NOMO-1 treated with DMSO at 0.1 percent for 48 hours (cell line): ENCODE data around the gene KRT82.
"Not testable (repeated sequence)": the region's sequence is repeated elsewhere in the genome, so short reads cannot be mapped to it uniquely, and the experiment has no call there.

Experiments
- DNase-seq: peaks from one replicate; lab custom pipeline; 2025; ENCODE audit not compliant: unreplicated experiment; lab: John Stamatoyannopoulos, UW

The KRT82 gene

DNA sequence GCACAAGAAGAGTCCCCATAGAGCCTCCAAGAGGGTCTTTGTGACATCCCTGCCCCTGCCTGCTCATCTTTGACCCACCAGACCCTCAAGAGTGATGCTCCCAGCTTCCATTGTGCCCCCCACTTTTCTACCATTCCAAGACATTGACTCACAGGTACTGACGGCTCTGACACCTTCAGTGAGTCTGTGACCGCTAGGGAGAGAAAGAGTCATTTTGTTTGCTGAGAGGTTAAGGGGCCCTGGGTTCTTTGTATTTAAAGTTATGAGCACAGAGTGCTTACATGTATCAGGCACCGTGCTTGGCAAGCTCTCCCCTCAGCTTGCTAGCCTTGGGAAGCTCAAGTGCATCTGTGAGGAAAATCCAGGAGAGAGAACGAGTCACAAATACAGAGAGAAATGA lies 7.1 kb upstream of the KRT82 start:
- no peak for DNase-seq

DNA sequence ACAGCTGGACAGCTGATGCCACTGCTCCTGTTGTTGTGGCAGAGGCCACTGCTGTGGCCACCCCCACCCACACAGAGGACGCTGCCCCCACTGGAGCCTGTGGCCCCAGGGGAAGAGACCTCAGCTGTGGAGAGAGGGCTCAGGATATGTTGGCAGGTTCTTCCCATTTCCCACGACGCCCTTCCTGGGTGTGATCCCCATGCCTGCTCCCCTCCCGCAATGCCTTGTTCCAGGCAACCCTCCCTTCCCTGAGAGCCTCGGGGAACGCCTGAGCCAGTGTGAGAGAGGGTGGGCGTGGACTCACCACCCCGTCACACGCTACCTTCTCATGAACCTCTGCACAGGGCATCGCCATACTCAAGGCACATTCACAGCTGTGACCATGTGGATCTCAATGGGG lies 5.7 kb upstream of the KRT82 start:
- no peak for DNase-seq

DNA sequence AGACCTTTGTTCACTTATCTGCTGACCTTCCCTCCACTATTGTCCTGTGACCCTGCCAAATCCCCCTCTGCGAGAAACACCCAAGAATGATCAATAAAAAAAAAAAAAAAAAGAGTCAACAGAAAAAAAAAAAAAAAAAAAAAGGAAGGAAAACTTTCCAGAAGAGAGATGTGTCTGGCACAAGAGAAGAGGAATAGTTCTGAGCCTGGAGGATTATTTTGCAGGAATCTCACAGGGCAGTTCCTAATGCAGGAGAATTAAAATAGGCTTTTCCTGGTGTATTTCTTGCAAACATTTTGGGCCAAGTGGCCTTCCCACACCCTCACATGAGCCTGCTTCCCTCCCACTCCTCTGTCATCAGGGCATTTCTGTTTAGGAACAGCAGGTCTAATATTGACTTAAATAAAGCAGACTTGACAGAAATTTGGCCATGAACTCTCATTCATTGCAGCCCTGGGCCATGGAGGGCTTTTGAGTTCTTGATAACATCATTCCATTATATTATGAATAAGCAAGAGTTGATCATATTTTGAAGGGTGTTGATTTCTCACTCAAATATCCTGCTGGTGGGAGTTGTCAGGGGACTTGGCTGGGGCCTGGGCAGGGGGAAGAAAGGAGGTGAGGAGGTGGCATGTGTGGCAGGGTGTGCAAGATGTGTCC lies 4.6 kb upstream of the KRT82 start:
- not testable (repeated sequence) for DNase-seq

DNA sequence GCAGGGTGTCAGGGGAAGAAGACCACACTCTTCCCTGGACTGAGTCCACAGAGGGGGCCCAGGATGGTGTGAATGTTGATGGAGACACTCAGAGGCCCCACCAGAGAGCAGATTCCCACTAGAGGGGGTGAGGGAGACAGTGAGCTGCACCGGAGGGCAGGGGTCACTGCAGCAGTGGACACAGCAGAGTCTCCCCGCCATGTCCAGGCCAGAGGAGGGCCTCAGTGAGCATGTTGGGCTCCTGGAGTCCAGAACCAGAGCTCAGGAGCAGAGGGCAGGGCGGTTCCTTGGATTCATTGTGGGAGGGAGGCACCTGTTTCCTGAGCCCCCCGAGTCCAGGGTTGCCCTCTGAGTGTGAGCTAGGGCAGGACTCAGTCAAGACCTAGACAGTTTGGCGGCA lies 1.8 kb upstream of the KRT82 start:
- no peak for DNase-seq

DNA sequence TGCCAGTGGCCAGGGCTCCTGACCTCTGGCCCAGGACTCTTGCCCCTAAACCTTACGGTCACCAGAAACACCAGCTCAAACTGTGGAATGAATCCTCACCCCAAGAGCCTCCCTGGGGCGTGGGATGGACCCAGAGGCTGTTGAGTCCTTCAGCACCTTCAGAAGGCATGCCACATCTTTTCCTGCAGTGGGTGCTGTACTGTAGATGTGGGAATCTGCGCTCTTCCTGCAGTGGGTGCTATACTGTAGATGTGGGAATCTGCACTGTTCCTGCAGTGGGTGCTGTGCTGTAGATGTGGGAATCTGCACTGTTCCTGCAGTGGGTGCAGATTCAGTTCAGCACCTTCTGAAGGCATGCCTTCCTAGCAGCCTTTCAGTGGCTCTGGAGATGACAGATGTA lies 1.2 kb downstream of the KRT82 start:
- DNase-seq = no peak

DNA sequence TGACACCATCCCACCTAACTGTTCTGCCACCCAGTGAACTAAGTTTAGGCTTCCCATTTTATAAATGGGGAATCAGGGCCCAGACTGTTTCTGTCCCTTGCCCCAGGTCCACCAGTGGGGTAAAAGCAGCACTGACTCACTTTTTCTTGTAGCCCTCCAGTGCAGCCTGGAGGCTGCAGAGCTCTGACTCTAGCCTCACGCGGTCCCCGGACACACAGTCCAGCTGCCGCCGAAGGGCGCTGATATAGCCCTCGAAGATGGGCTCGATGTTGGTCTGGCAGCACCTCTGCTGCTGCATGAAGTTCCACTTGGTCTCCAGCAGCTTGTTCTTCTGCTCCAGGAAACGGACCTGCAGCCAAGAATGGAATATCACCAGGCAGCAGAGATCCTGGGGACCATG lies 2.6 kb downstream of the KRT82 start:
- no peak for DNase-seq

DNA sequence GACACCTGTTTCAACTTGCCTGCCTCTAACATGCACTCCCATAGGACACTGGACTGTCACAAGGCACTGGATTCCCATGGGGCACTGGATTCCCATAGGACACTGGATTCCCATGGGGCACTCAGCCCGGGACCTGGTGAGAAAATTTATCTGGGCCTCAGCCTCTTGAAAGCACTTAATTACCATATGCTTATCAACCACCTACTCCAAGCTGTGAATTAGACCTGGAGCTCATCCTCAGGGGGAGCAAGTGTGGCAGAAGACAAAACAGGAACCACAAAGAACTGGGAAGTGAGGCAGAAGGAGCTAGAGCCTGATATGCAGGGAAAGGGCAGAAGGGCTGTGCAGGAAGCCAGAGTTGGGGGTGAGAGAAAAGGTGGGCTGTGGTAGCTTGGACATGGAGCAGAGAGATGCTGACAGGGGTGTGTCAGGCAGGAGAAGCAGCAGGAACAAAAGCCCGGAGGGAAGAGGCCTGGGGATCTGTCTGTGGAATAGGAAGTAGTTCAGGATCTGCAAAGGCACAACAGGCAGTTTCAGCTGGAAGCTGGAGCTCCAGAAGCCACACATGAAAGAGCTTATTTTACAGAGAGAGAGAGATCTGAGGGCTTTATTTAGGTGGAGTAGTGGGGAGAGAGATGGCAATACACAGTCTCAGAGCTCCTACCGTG lies 3.1 kb downstream of the KRT82 start:
- no peak for DNase-seq

DNA sequence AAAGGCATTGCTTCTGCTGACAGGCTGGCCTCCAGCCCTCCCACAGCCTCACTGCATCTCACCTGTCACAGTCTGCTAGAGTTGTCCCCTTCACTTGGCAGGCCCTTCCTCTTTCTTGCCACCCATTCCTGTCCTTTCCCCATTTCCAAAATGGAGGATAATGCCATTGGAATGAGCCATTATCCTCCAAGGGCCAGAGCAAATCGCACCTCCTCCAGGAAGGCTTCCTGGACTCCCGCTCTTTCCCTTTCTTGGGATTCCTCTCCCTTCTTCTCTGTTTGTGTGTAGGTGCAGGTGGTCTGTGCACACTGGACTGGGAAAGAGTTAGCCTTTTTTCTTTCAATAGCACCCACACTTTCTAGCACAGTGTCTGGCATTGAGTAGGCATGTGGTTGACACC lies 3.8 kb downstream of the KRT82 start:
- no peak for DNase-seq

DNA sequence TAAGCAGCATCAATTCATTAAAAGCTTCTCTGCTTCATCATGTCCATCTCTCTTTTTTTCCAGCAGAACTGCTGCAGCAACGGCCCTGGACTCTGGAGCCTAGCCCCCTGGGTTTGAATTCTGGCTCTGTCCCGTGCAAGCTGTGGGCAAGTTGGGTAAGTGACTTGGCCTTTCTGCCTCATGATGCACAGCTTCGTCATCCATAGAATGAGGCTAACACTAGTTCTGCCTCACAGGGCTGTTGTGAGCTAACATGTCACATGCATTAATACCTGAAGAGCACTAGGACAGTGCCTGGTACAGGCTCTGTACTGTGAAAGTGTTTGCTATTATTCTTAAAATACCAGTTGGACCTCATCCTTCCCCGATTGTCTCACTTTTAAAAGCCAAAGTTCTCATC lies 4.2 kb downstream of the KRT82 start:
- DNase-seq = no peak

DNA sequence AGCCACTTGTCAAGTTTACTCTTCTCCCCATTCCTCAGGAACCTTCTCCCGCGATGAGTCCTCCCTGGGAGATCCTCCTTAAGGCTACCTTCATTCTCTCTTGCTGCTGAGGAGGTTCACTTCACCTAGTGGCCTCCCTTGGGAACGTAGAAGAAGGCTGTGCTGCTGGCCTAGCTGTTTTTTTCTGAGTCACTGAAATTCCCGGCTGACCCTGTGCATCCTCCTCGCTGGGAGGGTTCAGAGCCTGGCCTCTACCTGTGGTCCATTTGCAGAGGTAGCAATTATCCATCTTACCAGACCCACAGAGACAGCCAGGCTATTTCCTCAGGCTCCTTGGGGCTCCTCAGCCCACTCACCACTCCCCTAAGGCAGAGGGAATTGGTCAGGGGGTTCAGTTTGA lies 4.6 kb downstream of the KRT82 start:
- DNase-seq = no peak

DNA sequence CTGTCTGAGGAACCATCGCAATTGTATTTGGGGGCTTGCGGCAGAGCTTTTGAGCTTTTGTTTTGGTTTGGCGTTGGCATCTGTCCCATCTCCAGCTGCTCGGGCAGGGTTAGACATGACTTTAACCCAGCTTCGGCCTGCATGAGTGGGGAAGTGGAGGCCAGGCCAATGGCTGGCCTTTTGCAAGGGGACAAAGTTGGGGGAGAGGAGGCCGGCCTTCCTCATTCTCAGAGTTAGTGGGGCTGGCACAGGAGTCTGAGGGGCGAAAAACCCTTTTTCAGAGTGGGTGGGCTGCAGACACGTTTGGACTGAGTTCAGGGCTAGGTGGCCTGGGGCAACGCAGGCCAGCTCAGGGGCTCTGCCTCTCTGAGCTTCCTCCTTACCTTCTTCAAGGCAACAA lies 5.2 kb downstream of the KRT82 start:
- DNase-seq = no peak

DNA sequence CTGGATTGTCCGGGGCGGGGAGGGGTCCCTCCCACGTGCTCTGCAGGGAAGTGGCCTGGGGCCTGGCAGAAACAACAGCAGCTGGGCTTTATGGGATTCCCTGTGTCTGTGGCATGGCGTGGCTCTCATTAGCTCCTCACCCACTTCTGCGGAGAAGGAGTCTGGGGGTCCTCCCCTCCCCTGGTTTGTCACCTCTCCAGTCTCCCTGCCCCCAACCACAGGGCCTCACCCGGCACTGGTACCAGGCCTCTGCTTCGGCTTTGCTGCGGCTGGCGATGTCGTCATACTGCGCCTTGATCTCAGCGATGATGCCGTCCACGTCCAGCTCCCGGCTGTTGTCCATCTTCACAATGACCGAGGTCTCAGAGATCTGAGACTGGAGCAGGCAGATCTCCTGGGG lies 6.4 kb downstream of the KRT82 start:
- DNase-seq = no peak

DNA sequence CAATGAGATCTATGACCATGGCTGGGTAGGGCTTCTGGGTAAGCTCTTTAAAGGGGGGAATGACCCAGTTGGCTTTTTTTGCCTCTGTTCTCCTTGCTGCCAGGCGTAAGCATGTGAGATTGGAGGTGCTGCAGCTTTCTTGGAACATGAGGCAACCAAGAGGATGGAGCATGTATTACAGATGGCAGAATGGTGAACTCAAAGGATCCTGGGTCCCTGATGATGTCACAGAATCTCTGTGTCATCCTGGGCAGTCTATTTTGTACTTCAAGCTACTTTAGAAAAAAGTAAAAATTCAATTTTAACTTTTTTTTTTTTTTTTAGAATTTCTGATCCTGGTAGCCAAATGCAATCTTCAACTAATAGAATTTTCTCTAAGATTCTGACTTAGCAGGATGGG lies 8.0 kb downstream of the KRT82 start:
- DNase-seq = no peak

DNA sequence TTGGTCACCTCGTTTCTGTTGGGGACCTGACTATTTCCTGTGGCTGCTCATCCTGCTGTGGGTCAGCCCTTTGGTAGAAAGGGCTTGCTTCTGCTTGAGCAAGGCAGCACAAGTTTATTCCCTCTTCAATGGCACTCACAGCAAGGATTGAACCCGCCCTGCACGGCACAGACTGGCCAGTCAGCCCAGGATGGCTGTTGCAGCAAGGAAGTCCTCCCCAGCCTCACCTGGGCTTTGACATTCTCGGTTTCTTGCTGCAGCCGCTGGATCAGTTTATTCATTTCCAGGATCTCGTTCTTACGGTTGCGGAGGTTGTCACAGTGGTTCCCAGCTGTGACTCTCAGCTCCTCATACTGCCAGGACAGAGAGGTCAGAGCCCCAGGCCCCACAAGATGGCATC lies 9.5 kb downstream of the KRT82 start:
- no peak for DNase-seq

DNA sequence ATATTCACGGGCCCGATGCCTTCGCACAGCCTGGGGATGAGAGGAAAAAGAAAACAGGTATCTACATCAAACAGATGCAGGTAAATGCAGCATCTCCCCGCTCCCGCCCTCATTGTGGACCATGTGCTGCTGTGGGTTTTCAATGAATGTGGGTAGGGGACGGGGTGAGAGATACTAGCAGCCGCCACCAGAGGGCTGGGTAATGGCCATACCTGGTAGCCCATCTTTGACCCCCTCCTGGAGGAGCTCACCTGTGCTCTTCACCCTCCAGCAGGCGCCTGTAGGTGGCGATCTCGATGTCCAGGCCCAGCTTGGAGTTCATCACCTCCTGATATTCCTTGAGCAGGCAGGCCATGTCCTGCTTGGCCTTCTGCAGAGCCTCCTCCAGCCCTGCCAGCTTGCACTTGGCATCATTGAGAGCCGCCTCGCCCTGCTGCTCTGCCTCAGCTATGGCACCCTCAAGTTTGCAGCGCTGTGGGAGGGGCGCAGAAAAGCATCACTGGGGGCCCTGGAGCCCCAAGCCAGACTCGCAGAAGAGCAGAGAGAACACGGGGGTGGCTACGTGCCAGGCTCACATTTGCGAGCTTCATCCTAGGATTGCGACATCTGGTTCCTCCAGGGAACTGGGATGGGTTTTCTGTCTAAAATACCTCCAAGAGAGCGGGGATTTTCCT lies 10.2 kb downstream of the KRT82 start:
- no peak for DNase-seq

DNA sequence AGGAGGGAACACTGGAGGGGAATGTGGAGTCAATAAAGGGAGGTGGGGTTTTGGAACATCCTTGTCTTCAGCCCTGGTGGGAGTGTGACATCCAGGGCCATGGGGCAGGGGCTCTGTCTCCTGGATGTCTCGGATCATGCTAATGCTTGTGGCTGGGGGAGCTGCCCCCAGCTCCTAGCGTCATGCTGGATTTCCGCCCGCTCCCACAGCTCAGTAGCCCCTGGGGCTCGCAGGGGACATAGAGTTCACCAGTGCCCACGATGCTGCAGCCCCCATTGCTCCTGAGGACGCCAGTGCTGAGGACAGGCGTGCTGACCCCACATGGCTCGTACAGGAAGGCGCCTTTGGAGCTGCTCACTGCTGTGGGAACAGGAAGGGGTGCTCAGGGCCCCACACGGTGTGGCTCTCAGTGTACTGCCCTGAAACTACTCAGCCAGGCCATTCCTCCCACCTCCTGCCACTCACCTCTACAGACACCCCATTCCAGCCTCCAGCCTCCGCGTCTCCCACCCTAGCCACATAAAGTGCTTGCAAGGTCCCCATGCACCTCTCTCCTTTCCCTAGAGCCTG lies 11.2 kb downstream of the KRT82 start:
- no peak for DNase-seq

DNA sequence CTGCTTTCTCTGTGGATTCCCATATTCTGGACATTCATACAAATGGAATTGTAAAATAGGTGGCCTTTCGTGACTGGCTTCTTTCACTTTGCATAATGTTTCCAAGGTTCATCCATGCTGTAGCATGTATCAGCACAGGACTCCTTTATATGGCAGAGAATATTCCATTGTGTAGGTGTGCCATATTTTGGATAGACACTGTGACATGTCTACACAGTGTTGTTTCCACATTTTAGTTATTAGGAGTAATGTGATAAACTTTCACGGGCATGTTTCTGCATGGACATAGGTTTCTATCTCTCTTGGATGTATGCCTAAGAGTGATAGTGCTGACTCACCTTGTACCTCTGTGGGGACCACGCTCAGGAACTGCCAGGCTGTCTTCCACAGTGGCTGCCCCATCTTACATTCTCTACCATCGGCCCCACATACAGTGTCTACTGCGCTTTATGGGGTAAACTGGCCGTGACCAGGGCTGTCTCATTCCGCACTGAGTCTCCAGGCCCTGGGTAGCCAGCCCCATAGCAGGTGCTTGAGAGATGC lies 13.6 kb downstream of the KRT82 start:
- no peak for DNase-seq

DNA sequence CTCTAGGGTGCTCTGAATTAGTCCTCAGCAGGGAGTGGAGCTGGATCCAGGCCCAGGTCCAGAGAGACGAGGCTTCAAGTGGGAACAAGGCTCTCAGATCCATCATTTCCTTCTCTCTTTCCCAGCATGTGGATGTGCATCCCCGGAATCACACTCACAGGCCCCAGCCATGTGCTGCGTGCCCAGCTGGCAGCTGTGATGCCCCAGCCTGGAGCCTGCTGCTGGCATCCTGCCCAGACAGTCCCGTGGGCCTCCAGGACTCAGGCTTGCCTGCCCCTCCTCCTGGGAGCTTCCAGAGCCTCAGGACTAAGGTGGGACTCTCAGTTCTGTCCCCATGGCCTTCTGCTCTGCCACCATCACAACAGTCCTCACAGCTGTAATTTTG lies 14.5 kb downstream of the KRT82 start:
- DNase-seq = no peak

DNA sequence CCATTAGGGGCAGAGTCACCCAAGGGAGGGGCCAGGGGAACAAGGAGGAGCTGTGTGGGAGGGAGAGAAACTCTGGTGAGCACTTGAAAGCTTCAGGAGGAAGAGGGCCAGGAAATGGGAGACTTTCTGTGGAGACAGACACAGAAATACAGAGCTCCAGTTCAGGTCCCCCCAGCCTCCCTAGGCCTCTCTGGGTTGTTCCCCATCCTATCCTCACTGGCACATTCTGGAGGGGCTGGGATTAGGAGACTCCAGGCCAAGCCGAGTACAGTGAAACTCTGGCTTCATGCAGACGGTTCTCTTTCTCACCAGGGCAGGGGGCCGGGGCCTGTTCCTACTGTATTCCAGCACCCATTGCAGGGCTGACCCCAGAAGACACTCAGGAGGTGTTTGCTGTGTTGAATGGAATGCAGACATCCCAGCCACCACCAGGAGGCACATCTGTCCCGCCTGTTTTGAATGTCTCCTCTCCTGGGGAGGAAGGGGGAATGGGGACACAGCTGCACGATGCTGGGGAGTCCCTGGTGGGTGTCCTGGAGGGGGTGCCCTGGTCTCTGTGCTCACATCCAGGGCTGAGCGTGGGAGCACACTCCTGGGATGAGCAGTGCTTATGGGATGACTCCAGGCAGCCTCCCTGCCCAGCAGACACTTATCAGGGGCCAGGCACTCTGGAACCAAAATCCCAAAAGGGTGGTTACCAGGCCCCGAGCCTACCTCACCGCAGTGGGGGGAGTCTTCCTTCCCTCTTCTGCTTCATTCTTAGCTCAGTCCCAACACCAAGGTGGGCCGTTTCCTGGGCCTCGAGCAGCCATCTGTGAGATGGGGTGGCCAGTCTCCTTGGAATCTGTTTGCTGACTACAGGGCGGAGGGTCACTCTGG lies 15.2 kb downstream of the KRT82 start:
- DNase-seq = no peak

DNA sequence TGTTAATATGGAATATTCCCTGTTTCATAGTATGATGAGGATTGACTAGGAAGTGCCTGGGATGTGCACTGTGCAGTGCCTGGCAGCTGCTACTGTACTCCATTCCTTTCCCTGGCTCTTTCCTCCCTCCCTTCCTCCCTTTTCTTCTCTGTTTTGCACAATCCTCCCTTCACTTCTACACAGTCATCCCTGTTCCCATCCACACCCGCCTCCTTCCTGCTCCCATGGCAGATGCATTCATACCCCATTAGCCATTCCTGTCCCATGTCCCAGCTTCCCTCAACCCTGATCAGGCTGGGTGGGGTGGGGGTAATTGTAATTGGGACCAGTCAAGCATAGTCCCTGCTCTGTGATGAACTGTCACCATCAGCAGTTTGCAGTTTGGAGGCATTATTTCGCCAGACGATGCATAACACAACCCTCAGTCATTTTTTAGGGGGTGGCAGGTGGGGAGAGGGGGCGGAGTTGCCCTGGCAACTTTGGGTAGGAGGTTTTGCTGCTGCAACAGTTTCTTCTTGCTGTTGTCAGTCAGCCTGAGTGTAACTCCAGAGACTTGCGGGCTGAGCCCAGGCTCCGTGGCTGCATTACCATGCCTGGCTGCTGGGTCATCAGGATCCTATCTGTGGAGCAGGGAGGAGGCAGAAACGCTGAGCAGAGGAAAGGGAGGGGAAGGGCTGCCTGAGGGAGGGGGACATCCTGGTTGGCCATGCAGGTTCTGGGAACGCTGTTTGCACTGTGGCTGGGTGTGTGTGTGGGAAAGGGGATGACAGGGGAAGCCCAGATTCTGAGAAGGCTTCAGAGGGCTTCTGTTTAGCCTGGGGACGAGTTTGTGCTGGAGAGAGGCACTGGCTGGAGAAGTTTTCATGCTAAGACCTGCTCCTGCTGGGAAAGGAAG lies 16.6 kb downstream of the KRT82 start:
- no peak for DNase-seq
